DND-41 (cell line): ENCODE data around the gene ZSCAN10.

Source experiments
- CTCF ChIP-seq: IDR thresholded peaks from 2 replicates; pipeline ENCODE4 v1.5.1; 2012; ENCODE audit warnings: borderline replicate concordance, low read length, moderate library complexity, mild to moderate bottlenecking; ENCODE audit not compliant: poor library complexity, severe bottlenecking; ENCODE audit errors: extremely low read depth
- EZH2 ChIP-seq: IDR thresholded peaks from 3 replicates; pipeline ENCODE4 v1.6.1; 2012; ENCODE audit warnings: borderline replicate concordance, low read depth, mild to moderate bottlenecking, moderate library complexity, low read length, inconsistent platforms; ENCODE audit not compliant: severe bottlenecking

- TF ChIP-seq CTCF (no peak), EZH2 (no peak)
Observed at GRCh38 chr16:3137267-3137666, 38.2 kb upstream of the ZSCAN10 start.
